Kidney epithelial cell (primary cell): ENCODE measurements around the gene TMEM147. TPM values are rescaled to one million over a fixed set of nuclear protein-coding genes. Genes with fewer than 3 reads are reported as not detected.

Source experiments
- DNase-seq: peaks from one replicate; pipeline ENCODE4 v3.0.0-alpha.2; 2010; ENCODE audit warnings: low read depth
- H3K27me3 ChIP-seq: 2 replicates; pipeline ENCODE4 v1.6.0; 2011; ENCODE audit warnings: low read length; ENCODE audit not compliant: control insufficient read depth, insufficient read depth
- H3K36me3 ChIP-seq: 2 replicates; pipeline ENCODE4 v1.5.1; 2011; ENCODE audit warnings: low read length; ENCODE audit not compliant: control insufficient read depth, insufficient read depth
- H3K4me3 ChIP-seq: 2 replicates; pipeline ENCODE4 v1.5.1; 2011; ENCODE audit warnings: low read depth, mild to moderate bottlenecking, control low read depth, low read length
- total RNA-seq: library from RNA; depleted of rRNA; stranded (reverse); fragments of >200 nt; gene quantifications from 2 replicates; pipeline ENCODE4 v1.2.3, GENCODE V29; 2015
- TF ChIP-seq, protein P1 (sequence below): IDR thresholded peaks from 2 replicates; pipeline ENCODE4 v1.5.1; 2011; ENCODE audit warnings: mild to moderate bottlenecking, moderate library complexity, low read length, control low read depth, inconsistent platforms; ENCODE audit not compliant: insufficient read depth, poor library complexity, severe bottlenecking

TMEM147 gene
- total RNA-seq, 1 donor from 2014 or later = 160 TPM

DNA sequence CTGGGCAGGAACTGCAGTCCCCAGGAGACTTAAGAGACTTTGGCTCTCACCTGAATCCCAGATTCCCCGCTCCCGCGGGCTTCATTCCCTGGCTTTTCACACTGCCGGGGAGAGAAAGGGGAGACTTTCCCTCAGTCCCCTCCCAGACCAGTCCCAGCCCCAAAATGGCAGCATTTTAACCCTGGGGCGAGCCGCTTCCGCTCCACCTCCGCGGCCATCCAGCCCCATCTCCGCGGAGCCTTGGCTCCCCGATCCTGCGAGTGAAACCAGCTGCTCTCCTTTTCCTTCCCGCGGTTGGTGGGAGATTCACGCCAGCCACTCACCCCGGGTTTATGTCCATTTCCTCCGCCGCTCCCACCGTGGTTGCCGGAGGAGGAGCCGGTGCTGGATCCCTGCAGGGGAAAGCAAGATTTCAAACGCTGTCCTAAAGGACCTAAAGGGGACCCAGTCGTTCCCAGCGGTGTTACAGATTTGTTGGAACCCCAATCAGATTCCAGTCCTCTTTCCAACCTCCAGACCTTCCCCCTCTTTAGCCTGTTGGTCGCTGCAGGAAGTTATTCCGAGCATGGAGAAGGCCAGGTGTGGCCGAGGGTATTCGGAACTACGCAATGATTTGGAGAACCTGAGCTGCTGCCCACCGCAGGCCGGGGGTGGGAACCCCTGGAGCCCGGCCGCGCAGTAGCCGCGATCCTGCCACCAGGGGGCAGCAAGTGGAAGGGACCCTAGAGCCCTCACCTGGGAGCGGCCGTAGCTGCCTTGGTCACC lies 35.4 kb upstream of the TMEM147 start:
- TF ChIP-seq, protein P1, sequence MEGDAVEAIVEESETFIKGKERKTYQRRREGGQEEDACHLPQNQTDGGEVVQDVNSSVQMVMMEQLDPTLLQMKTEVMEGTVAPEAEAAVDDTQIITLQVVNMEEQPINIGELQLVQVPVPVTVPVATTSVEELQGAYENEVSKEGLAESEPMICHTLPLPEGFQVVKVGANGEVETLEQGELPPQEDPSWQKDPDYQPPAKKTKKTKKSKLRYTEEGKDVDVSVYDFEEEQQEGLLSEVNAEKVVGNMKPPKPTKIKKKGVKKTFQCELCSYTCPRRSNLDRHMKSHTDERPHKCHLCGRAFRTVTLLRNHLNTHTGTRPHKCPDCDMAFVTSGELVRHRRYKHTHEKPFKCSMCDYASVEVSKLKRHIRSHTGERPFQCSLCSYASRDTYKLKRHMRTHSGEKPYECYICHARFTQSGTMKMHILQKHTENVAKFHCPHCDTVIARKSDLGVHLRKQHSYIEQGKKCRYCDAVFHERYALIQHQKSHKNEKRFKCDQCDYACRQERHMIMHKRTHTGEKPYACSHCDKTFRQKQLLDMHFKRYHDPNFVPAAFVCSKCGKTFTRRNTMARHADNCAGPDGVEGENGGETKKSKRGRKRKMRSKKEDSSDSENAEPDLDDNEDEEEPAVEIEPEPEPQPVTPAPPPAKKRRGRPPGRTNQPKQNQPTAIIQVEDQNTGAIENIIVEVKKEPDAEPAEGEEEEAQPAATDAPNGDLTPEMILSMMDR = peak; percentile 93
- H3K4me3 ChIP-seq = peak overlapping the region; percentile 45
- H3K36me3 ChIP-seq = no peaks in the 10 kb centered on the region
- H3K27me3 ChIP-seq = peaks cover 11% of the 10 kb centered on the region
- peak; percentile 29 for DNase-seq

DNA sequence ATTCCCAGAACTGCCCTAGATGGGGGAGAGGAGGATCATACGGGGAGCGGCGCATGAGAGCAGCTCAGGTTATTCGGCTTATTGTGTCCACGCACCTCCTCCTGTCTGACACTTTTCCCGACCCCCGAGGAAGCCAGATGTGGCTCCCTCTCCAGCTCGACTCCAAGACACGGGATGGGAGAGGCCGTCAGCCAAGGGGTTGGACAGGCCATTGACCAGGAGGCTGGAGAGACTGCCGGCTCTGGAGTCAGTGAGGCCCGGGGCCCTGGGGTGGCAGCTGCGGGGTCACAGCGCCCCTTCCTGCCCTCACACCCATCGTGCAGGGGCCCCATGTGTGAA lies 34.8 kb upstream of the TMEM147 start:
- peaks cover 11% of the 10 kb centered on the region for H3K27me3 ChIP-seq
- no peaks in the 10 kb centered on the region for H3K36me3 ChIP-seq
- H3K4me3 ChIP-seq = no peak overlapping the region
- no peak for DNase-seq
- TF ChIP-seq, protein P1 = no peak

DNA sequence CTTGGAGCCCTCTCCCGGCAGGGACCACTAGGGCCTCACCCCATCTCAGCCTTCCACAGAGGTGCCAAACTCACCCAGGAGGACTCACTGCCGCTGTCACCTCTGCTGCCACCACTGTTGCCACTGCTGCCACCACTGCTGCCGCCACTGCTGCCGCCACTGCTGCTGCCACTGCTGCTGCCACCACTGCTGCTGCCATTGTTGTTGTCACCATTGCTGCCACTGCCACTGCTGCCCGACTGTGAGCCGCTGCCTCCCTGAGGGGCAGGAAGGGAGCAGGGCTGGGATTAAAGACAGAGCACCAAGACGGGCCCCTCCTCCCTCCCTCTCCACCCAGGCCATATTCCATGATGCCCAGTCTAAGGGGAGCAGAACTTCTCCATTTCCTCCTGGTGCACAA lies 34.1 kb upstream of the TMEM147 start:
- Histone ChIP-seq H3K4me3 (no peak overlapping the region), H3K36me3 (no peaks in the 10 kb centered on the region), H3K27me3 (peaks cover 11% of the 10 kb centered on the region)
- TF ChIP-seq, protein P1 = no peak
- DNase-seq = no peak

DNA sequence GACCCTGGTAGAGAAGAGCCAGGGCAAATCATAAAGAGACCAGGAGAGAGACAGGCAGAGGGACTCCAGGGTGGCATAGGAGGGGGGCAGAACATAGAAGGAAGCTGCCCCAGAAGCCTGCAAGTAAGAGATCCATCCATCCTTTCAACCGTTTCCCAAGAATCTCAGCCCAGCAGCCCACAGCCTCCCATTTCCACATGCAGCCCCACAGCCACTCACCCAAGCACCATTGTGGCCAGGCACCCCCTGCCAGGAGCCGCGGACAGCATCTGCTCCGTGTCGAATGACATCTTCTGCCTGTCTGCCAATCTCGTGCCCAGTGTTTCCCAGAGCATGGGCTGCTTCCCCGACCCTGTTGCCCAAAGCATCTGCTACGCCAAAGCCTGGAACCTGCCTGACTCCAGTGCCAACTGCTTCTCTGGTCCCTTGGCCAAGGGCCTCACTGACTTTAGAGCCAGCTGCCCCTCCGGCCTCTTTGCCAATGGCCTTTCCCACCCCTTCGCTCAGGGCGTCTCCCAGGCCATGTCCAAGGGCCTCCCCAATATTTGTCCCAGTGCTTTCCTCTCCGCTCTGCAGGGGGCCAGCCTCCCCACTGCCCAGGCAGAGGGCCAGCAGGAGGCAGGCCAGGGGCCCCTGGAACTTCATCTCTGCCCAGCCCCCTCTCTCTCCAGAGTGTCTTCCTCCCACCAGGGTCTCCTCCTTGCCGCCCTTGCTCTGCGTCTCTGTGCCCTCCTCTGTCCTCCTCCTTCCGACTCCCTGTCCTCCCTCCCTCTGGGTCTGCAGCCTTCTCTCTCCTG lies 32.4 kb upstream of the TMEM147 start:
- Histone ChIP-seq H3K36me3 (no peaks in the 10 kb centered on the region), H3K27me3 (peaks cover 11% of the 10 kb centered on the region), H3K4me3 (no peak overlapping the region)
- TF ChIP-seq, protein P1 = no peak
- DNase-seq = no peak

DNA sequence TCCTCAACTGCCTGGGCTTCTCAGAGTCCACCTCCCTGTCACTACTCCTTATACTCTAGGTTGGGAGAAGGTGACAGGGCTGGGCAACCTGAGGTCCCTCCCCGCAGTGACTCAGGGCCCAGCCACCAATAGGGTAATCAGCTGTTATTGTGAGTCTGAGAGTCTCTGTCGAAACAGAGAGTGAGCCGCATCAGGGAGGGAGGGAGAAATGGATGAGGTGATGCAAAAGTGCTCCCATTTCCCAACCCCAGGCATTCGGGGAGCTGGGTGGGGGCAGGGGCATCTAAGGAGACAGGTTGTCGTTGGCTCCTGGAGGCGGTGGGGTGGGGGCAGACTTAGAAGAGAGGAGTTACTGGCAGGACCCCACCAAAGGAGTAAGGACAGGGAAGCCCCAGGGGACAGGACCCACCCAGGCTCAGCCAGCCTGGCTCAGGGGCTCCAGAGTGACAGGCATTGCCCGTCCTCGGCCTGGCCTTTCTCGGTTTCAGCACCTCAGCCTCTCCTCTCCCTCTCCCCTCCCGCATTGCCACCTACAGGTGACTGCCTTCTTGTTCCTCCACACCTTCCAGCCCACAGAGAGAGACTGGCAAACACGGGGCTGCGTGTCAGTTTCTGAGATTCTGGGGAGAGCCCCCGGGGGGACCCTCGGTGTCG lies 31.7 kb upstream of the TMEM147 start, which contains the start of gene DMKN:
Gene DMKN (minus strand): TSS at position 22 of the 654 bp plus-strand sequence. CDS start 174 bp downstream, outside the sequence.
- no peak for DNase-seq
- Histone ChIP-seq H3K27me3 (peaks cover 11% of the 10 kb centered on the region), H3K36me3 (no peaks in the 10 kb centered on the region), H3K4me3 (no peak within 1 kb of the TSS)
- TF ChIP-seq, protein P1 = peak; percentile 27
